NT2/D1 (cell line): ENCODE data around the gene BRD1.

Source experiments
- DNase-seq: peaks from one replicate; pipeline ENCODE4 v3.0.0-alpha.2; 2011; ENCODE audit warnings: low read depth, low spot score
- H3K27me3 ChIP-seq: 2 replicates; pipeline ENCODE4 v1.6.0; 2011; ENCODE audit warnings: mild to moderate bottlenecking; ENCODE audit not compliant: insufficient read length, insufficient read depth
- H3K36me3 ChIP-seq: 2 replicates; pipeline ENCODE4 v1.6.1; 2011; ENCODE audit warnings: mild to moderate bottlenecking, low read length, mixed read lengths; ENCODE audit not compliant: insufficient read depth, insufficient read length
- H3K4me1 ChIP-seq: 2 replicates; pipeline ENCODE4 v1.5.1; 2011; ENCODE audit not compliant: insufficient read depth, insufficient read length
- H3K4me3 ChIP-seq: 2 replicates; pipeline ENCODE4 v1.5.1; 2011; ENCODE audit warnings: low read depth; ENCODE audit not compliant: insufficient read length
- H3K9ac ChIP-seq: 2 replicates; pipeline ENCODE4 v1.6.0; 2011; ENCODE audit warnings: low read depth; ENCODE audit not compliant: insufficient read length
- H3K9me3 ChIP-seq: 2 replicates; pipeline ENCODE4 v1.5.1; 2011; ENCODE audit warnings: mild to moderate bottlenecking, low read length; ENCODE audit not compliant: insufficient read depth
- SUZ12 ChIP-seq: IDR thresholded peaks from 2 replicates; pipeline ENCODE4 v1.6.1; 2011; ENCODE audit not compliant: insufficient read length, insufficient read depth; ENCODE audit errors: extremely low read depth
- YY1 ChIP-seq: IDR thresholded peaks from 2 replicates; pipeline ENCODE4 v1.6.1; 2011; ENCODE audit not compliant: insufficient read length, insufficient read depth
- ZNF274 ChIP-seq: IDR thresholded peaks from 2 replicates; pipeline ENCODE4 v1.6.1; 2011; ENCODE audit warnings: mild to moderate bottlenecking, low read depth, low read length

Gene BRD1

DNA sequence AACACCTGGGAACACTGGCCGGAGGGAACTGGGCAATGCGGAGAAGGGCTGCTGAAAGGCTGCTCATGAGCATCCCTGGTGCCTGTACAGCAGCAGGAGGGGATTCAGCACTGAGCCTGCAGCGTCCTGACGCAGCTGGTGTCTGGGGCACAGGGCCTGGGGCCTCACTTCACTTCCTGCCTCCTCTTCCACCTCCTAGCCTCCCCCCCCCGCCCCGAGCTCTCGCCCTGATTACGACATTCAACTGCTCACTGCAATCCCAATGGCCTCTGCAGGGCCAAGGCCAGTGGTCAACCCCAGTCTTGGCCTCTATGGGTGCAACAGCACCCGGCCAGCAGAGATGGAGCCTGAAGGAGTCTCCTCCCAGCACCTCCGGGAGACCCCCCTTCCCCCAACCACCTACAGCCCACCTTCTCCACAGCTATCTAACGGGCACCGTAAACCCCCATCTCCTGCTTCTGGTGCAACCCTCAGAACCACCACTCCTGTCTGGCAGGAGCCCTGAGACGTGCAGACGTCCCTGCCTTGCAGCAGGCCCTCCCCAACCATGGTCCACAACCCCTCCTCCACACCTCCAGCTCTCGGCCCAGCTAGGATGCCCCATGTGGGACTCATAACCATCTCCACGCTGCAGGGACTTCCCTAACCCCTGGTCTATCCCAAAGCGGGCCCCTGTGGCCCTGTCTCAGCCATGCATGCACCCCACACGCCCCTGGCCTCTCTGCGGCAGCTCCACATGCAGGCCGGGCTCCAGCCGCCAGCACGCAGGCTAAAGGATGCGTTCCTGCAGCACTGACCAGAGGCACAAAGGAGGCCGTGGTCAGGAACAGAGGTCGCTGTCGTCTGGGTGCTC, 38.2 kb downstream of the BRD1 start:
- H3K4me3 ChIP-seq = no peak overlapping the region
- H3K27me3 ChIP-seq = no peaks in the 10 kb centered on the region
- H3K36me3 ChIP-seq = peaks cover 91% of the 10 kb centered on the region
- no peak for DNase-seq
- peaks cover 20% of the 10 kb centered on the region for H3K4me1 ChIP-seq
- H3K9ac ChIP-seq = no peak overlapping the region
- no peaks in the 10 kb centered on the region for H3K9me3 ChIP-seq
- TF ChIP-seq YY1 = no peak
- TF ChIP-seq SUZ12 = no peak
- TF ChIP-seq ZNF274 = no peak

DNA sequence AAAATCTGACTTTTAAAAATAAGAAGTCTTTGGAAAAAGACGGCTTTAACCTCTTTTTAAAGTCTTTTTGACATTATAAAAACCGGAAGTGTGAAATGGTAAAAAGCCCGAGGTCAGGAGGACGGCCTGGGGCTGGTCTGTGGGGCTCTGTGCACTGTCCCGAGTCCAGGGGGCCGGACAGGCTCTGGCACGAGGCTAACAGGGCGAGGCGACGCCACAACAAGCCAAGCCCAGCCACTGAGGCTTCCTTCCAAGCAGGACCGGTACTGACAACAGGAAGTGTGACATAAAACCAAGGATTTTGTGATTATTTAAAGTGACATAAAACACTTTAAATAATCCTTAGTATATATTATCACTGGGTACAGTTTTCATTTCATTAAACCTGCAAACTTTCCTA, 39.2 kb downstream of the BRD1 start:
- Histone ChIP-seq H3K9ac (no peak overlapping the region), H3K4me3 (no peak overlapping the region), H3K9me3 (no peaks in the 10 kb centered on the region), H3K4me1 (peaks cover 20% of the 10 kb centered on the region), H3K36me3 (peaks cover 91% of the 10 kb centered on the region), H3K27me3 (no peaks in the 10 kb centered on the region)
- TF ChIP-seq YY1 (no peak), SUZ12 (no peak), ZNF274 (no peak)
- DNase-seq = no peak

DNA sequence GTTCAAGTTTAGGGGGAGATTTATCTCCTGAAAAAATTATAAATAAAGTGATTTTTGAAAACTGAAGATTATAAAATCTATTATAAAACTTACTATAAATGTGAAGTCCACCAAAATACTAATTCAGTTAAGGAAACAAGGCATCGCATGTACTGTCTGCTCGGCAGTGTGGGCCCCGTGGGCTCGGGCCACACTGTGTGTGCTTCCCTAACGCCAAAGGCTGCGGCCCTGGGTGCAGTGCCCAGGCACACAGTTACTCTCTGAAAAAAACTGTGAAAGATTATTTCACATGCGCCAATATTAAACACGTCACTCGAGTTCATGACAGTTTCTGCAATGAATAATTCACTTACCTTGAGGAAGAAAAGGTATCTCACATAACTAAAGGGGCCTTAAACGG, 39.8 kb downstream of the BRD1 start:
- H3K4me3 ChIP-seq = no peak overlapping the region
- no peak overlapping the region for H3K9ac ChIP-seq

DNA sequence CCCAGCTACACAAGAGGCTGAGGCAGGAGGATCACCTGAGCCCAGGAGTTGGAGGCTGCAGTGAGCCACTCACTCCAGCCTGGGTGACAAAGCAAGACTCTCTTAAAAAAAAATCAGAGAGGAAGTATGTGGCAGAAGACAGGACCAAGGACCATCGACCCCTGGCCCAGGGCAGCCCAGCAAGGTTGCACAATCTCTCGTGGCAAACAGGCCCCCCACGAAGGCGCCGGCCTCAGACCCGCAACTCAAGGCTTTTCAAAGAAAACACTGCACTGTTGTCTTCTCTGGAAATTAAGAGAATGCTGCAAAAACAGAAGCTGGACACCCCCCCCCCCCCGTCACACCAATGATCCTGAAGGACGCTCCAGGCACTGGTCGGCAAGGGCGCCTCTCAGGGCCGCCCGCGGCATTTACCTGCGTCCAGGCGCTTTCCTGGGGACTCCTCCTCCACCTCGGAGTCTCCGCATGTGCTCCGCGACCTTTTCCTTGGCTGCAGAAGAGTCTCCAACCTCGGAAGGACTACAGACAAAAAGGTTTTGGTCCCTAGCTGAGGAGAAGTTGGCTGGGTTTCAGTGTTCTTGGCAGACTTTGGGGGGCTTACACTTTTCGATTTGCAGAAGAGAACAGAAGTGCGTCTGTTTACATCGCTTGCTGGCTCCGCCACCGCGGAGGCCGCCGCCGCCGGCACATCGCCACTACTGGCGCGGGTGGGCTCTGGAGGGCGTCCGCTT, 40.5 kb downstream of the BRD1 start:
- no peaks in the 10 kb centered on the region for H3K27me3 ChIP-seq
- peaks cover 85% of the 10 kb centered on the region for H3K36me3 ChIP-seq
- no peak overlapping the region for H3K4me3 ChIP-seq
- no peaks in the 10 kb centered on the region for H3K9me3 ChIP-seq
- TF ChIP-seq ZNF274 (no peak), YY1 (no peak), SUZ12 (no peak)
- H3K9ac ChIP-seq = no peak overlapping the region
- DNase-seq = no peak
- H3K4me1 ChIP-seq = peaks cover 20% of the 10 kb centered on the region

More for the DNA sequence above, 39.8 kb downstream of the BRD1 start:
- Histone ChIP-seq H3K27me3 (no peaks in the 10 kb centered on the region), H3K9me3 (no peaks in the 10 kb centered on the region), H3K4me1 (peaks cover 20% of the 10 kb centered on the region), H3K36me3 (peaks cover 92% of the 10 kb centered on the region)
- no peak for DNase-seq
- TF ChIP-seq ZNF274 (no peak), SUZ12 (no peak), YY1 (no peak)

DNA sequence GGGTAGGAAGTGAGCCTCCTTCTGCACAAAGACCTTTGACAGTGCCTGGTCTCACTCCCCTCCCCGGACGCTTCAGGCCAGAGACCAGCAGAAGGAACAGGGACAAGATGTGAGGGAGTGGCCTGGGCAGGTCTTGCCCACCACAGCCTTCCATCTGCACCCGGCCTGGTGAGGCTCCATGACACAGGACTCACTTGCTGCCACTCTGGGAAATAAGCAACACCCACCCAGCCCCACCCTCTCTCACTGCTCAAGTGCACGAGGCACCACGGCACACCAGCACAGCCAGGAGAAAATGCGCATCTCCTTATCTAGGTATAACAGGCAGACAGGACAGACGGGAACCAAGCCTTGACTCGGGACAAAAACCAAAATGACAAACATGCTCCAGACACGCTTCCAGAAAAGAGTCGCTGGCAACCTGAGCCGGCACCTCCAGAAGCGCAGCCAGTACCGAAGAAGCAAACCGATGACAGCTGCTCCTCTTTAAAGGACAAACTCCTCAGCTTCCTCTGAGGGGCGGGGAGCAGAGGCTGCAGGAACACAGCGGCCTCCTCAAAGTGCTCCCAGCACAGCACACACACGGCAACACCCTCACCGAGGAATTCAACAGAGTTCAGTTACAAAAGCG, 41.7 kb downstream of the BRD1 start:
- Histone ChIP-seq H3K9me3 (no peaks in the 10 kb centered on the region), H3K4me3 (no peak overlapping the region), H3K27me3 (no peaks in the 10 kb centered on the region), H3K9ac (no peak overlapping the region), H3K36me3 (peaks cover 84% of the 10 kb centered on the region), H3K4me1 (peaks cover 19% of the 10 kb centered on the region)
- no peak for TF ChIP-seq SUZ12
- no peak for TF ChIP-seq YY1
- TF ChIP-seq ZNF274 = no peak
- no peak for DNase-seq

DNA sequence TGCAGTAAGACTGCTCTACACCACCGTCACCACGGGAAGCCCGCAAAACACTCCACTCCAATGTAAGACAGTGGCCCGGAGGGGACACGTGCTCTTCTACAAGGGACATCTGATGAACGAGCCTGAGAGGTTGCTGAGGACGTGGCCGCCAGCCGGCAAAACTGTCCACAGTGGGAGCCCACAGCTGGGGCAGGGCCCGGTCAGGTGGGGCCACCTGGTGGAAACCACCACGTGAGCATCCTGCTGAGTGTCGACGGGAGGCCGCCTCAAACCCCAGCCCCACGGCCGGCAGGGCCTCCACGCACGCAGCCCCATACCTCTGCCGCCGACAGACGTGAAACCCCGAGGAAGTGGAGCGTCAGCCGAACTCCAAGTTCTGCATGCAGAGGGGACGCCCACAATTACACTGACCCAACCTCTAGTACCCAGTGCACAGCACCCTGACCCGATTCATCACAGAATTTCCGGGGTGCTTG, 42.6 kb downstream of the BRD1 start:
- H3K36me3 ChIP-seq = peaks cover 82% of the 10 kb centered on the region
- no peak overlapping the region for H3K9ac ChIP-seq
- H3K4me3 ChIP-seq = no peak overlapping the region
- TF ChIP-seq YY1 (no peak), SUZ12 (no peak), ZNF274 (no peak)
- H3K4me1 ChIP-seq = peaks cover 16% of the 10 kb centered on the region
- H3K27me3 ChIP-seq = no peaks in the 10 kb centered on the region
- no peak for DNase-seq
- H3K9me3 ChIP-seq = no peaks in the 10 kb centered on the region

DNA sequence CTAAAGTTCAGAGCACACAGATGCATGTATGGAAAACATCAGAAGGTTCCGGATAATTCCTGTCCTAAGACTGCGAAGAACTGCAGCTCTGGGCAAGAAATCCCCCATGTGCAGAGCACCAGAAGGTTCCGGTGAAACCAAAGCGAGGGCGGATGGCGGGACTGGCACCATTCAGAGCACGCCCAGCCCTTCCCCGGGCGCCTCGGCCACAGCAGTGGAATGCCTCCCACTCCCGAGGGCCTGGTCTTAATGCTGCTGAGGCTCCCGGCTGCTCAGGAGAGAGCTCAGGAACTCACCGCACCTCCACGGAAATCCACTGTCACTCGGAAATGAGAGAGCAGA, 43.1 kb downstream of the BRD1 start:
- no peak overlapping the region for H3K9ac ChIP-seq
- no peak for TF ChIP-seq SUZ12
- no peak for TF ChIP-seq ZNF274
- TF ChIP-seq YY1 = no peak
- no peaks in the 10 kb centered on the region for H3K9me3 ChIP-seq
- DNase-seq = no peak
- H3K4me1 ChIP-seq = peaks cover 16% of the 10 kb centered on the region
- no peak overlapping the region for H3K4me3 ChIP-seq
- peaks cover 81% of the 10 kb centered on the region for H3K36me3 ChIP-seq
- no peaks in the 10 kb centered on the region for H3K27me3 ChIP-seq
